HG03575 (cell line): ENCODE results near the gene ITGA11.

Experiments used
- ATAC-seq: cut with Tn5 transposase; IDR thresholded peaks from one replicate; pipeline ENCODE4 v1.9.1; 2021; ENCODE audit not compliant: unreplicated experiment, insufficient number of reproducible peaks, low FRiP score; ENCODE audit errors: extremely low read depth

The ITGA11 gene

DNA sequence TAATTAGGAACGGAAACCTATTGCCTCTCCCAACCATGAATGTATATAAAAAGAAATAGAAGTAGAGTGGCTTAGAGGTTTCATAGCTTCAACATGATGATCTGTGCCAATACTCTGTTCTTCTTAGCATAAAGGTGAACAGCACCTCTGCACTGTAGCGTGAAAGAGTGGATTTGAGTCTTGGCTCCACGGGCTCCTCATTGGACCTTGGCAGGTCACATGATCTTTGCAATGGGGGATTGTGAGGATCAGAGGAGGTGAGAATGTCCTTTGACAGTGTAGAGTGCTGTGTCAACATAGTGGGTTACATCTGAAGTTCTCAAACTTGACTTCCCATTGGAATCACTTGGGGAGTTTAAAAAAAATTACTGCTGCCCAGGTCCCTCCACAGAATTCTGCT, 103.0 kb downstream of the ITGA11 start:
- ATAC-seq, result no peak

DNA sequence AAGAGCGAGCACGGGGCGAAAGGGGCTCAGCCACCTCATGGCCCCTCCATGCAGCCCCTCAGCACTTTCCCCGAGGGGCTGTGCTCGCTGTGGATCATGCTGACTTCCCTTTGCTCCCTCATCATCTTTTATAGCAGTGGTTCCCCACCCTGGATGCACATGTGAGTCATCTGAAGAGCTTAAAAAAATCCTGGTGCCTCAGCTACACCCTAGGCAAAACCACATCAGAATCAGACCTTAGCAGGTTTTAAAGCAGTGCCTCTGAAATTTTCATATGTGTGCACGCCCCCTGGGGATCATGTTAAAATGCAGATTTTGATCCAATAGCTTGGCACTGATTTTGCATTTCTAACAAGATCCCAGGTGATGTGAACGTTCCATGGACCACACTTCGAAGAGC, 103.5 kb downstream of the ITGA11 start:
- no peak for ATAC-seq

DNA sequence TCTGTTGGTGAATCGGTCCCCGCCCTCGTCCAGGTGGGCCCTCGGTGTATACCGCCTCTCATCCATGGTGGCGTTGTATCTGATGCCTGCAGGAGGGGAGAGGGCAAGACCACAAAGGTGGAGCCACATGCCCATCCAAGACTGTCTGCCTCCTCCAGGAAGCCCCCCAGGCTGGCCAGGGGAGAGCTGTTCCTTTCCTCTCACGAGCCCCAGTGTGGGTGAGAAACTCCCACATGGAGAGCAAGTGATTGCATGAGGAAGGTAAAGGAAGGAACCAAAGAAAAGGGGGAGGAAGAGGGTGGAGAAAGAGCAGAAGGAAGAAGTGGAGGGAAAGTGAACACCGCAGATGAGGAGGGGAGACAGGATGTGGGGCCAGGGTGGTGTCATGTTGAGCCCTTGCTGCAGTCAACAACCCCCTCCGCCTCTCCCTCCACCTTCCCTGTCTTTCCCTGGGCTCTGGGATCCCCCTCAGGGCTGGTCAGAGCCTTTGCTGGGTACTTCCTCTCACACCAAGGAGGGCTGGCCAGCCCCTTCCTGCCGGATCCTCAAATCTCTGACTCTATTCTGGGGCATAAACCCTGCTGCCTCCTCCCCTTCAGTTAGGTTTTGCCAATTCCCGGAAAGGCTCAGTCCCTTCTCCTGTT, 105.1 kb downstream of the ITGA11 start:
- no peak for ATAC-seq

DNA sequence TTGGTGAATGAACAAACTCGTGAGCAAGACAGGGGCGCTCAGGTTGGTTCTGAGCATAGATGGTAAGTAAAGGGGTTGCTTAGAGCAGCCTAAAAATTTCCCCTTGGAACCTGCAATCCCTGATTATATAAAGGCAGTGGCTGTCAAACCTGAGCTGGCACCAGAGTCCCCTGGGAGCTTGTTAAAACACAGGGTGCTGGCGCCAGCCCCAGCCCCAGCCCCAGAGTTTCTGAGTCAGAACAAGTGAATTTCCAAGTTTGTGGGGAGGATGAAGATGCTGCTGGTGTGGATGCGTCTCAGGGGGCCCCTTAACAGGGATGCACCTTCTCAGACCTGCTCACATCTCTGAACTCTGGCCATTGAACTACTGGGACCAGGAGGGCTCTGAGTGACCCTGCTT, 106.2 kb downstream of the ITGA11 start:
- no peak for ATAC-seq

DNA sequence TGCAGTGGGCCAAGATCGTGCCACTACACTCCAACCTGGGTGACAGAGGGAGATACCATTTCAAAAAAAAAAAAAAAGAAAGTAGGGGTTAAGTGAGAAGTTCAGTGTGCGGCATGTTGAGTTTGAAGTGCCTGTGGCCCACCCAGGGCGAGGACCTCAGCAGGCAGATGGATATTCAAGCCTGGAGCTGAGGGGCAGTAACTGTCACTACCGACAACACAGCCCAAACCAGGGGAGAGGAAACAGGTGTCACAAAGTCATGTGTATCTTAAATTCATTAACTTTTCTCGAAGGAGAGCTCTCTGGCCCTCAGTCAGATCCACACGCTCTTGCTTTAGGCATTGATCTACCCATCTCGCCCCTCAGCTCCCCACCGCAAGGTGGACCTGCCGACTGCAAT, 109.2 kb downstream of the ITGA11 start:
- ATAC-seq, result no peak

DNA sequence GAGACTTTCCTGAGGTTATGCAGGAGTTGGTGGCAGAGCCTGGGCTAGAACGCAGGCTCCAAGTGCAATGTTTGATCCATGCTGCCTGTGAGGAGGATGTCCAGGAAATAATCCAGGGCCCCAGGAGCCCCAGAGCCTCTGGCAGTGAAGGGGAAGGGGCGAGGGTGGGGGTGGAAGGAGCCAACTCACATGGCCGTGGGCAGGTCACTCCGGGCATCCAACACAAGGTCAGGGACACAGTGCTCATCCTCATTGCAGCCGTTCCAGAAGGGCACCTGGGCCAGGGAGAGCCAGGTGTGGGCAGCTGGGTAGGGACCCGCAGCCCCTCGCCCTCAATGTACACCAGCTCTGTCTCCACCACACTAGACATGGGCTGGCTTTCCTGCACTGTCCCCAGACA, 110.7 kb downstream of the ITGA11 start:
- no peak for ATAC-seq

DNA sequence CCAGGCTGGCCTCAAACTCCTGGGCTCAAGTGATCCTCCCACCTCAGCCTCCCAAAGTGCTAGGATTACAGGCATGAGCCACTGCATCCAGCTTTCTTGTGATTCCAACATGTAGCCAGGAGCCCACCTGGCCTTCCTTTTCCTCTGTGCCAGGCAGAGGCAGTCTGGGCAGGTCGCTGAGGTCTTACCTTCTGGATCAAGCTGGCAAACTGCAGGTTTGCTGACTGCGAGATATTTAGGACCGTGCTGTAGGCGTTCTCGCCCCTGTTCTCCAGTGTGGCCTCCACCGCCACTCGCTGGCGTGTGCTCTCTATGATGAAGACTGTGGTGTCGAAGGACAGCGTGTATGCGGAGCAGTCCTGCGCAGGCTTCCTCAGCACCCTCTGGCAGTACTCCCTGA, 112.0 kb downstream of the ITGA11 start:
- ATAC-seq, result no peak

DNA sequence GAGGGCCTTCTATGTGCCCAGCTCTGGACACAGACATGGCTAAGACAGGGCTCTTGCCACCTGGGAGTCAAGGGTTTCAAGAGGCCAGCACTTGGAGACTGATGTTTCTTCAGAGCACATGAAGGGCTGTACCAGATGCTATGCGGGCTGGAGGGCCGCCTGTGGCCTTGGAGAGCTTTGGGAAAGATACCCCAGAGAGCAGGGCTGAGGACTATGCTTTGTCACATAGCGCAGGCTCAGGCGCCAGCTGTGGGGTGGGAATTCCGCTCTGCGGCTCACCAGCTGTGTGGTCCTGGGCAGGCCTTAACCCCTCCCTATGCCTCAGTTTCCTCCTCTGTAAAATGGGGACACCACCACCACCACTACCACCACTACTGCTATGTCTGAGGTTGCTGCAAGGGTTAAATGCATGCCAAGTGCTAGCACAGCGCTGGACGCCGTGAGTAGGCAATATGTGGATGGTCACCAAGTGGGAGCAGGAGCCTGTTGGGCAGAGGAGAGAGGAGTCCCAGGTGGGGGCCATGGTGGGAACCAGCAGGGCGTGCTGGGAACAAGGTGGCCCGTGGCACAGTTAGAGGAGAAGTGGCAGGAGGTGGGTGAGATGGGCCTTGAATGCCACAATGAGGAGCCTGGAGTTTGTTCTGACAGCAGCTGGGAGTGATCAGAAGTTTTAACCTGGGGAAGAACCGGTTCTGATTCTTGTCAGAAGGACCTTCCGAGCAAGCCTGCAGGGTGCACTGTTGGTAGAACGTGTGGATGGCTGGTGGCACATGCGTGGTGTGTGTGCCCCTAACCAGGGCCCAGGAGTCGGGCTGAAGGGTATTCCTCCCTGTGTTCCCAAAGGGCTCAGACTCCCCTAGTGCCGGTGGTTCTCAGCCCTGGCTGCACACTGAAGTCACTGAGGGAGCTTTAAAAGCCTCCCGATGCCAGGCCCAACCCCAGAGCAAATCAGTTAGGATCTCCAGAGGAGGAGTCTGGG, 112.7 kb downstream of the ITGA11 start:
- no peak for ATAC-seq

DNA sequence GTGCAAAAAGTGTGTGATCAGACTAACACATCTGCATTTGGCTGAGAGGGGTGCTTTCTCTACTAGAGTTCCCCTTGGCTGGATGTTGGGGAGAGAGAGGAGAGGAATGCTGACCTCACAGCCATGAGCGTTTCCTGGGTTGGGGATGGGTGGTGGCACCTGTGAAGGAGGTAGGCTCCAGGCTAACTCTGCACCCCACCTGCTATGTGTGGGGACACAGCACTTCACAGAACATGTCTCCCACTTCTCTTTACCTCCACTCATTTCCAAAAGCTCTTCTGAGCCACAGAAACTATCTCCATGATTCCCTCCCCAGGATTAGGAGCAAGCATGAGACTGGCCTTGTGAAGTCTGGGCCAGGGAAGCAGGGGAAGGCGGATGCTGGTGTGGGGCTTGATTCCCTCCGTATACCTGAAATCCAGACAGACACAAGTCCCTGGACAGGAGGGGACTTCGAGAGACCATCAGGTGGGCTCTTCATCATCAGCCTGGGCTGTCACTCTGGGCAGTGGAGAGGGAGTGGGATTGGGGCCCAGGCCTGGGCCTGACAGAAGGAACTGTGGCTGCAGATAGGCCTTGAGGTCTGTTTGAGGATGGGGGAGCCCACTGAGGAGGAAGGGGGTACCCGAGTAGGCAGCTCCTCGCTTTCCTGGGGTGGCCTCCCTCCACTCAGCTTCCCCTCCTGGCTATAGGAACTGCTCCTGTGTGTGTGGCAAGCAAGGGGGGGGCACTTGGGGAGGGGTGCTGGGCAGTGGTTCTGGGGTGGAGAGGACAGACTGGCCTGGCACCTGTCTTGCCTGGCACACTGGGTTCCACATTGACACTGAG, 113.7 kb downstream of the ITGA11 start:
- no peak for ATAC-seq

DNA sequence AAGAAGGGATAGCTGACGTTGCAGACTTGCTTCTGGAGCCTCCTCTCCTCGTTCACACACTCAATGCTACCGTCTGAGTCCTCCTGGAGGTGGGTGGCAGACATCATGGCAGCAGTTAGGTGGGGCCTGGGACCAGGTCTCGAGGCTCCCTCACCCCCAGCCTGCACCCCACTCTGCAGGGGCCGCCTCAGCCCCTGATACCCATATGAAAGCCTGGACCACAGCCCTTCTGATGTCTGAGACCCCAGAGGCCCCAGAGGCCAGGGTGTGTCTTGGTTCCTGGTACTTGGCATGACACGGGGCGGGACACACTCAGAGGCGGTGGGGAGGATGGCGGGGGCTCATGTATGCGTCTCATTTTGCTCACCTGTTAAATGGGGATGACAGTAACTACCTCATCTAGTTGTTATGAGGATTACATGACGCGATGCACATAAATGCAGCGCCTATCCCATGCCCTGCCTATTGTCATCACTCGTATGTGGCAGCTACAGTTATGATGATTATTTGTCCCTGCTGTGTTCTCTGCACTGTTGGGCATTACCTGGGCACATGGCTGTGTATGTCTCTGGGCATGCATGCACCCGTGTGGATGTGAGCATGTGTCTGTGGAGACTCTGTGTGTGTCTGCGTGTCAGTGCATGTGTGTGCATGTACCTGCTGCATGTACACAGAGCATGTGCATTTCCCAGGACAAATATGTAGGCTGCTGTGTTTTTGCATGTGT, 114.5 kb downstream of the ITGA11 start:
- no peak for ATAC-seq

DNA sequence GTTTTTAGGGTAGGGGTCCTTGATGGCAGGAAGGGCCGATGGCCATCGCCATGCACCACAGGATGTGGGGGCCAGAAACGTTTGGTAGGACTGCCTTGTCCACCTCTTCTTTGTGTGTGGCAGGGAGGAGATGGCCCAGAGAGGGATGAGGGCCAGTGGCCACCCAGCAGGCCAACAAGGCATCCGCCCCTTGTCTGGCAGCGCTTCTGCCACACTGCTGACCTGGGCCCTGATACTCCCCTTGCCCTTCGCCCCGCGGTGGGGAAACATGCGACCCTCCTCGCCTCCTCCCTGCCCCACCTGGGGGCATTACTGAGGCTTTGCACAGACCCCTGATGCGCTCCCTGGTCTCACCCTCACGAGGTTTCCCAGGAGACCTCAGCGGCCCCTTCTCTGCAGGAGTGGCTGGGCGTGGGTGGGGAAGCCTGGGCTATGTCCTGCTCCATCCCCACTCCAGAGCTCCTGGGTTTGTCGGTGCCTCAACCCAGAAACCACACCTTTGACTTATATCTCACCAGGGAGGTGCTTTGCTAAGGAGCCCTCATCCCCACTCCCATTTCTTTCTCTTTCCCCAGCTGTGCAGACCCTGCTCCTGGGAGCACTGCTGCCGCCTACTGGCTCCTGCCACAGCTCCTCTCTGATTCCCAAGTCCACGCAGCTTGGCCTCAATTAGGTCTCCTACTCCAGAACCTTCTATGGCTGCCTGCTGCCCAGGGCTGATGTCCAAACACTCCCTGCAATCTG, 115.7 kb downstream of the ITGA11 start:
- ATAC-seq, result no peak

DNA sequence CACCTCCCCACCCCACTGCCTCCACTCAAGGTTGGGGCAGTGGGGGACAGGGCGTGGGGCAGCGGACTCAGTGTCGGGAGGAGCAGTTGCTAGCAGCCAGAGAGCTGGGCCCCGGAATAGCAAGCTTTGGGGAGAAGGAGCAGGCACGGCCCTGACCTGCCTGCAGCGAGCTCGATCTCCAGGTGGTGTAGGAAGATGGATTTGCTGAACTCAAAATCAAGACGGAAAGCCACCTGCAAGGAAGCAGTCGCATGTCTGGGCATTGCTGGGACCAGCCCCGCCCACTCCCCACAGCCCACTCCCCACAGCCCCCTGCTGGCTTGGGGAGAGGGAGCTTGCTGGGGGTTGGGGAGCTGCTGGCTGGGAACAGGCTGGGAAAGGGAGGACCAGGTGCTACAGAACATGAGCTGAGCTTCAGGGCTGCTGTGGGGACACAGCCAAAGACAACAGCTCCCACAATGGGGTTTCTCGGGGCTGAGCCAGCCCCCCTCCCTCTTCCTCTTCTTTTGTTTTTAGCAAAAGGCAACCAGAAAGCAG, 116.4 kb downstream of the ITGA11 start:
- ATAC-seq, result no peak

DNA sequence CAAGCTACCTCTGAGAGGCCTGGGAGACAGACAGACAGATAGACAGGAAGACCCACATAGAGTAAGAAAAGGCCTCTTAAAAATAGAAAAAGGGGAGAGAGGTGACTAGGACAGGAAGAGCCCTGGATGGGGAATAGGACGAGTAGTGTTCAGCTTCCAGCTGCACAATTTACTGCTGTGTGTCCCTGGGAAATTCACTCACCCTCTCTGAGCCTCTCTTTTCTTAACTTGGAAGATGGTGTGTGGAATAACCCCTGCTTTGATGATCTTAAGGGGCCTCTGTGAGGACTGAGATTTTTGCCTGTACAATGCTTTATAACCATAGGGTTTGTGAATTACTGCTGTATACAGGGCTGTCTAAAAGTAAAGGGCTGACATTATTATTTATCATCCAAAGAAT, 116.9 kb downstream of the ITGA11 start:
- no peak for ATAC-seq

DNA sequence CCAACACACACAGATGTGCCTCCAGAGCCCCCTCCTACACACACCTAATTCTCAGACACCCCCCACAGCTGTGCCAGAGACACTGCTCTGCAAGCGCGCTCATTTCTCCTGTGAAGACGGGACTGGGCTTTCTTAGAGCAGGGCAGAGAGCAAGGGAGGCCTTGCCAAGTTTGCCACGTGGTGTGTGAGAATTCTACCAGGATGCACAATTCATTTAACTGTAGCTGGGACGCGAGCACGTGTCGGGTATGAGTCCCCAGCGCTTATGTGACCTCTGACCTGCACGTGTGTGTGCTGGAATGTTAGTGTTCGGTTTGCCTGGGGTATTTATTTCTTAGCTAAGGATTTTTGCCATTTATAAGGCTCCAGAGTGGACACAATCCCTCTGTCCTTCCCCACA, 117.4 kb downstream of the ITGA11 start:
- ATAC-seq, result no peak

DNA sequence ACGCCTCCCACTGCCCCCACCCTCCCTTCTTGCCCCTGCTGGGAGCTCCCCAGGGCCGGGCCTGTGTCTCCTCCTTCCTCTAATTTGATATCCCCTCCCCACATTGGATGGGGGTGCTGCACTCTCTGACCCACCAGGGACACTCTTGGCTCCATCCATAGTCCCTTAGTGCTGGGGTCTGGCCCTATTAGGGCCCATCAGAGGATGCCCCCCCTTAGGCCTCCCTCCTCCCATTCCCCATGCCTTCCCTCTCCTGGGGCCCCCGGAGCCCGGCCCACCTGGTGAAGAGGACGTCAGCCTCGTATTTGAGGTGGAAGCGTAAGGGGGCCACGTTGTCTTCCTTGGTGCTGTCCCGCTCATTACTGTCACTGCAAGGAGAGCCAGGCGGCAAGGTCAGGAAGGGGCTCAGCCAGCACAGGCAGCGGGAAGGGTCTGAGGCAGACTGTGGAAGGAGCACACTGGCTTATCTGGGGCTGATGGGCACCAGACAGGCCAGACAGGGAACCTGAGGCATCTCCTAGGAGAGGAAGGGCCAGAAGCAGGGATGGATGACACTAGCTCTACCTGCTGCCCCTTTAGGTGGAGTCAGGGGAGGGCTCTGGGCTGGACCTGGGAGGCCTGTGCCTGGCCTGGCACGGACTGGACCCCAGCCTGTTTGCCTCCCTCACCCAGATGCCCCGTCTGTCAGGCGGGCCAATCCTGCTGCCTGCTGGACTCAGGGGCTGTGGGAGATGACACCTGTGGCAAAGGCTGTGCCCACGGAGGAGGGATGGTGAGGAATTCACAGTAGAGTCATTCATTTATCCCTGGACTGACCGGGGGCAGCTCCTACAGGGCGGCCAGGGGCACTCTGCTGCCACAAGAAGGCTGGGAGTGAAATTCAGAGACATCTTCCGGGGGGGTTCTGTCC, 118.2 kb downstream of the ITGA11 start:
- no peak for ATAC-seq

DNA sequence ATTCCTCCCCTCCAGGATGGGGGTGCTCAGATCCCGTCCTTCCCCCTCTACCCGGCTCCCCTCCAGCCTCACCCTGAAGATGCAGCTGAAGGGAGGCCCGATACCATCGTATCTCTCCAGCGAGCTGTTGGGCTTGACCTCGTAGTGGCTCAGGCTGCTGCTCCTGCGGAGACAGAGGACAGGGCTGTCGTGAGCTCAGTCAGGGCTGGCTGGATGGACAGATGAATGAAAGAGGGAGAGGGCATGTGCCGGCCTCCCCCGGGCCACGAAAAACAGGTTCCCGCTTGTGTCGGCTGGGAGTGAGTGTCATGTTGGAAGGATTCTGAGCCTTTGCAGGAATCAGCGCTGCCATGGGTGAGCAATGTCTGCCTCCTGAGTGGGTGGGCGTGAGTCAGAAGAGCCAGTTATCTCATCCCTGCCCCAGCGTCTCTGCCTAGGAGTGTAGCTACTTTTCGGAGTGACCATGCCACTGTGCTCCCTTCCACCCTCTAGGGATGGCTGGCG, 119.2 kb downstream of the ITGA11 start:
- no peak for ATAC-seq
